T-helper 2 cell (primary cell): Measurements from ENCODE around the gene PGBD5.

Source experiments
- DNase-seq, 5 experiments: peaks; one replicate each; pipeline versions ENCODE4 v3.0.0 to v3.0.0-alpha.2; 2012 to 2022

Gene PGBD5

DNA sequence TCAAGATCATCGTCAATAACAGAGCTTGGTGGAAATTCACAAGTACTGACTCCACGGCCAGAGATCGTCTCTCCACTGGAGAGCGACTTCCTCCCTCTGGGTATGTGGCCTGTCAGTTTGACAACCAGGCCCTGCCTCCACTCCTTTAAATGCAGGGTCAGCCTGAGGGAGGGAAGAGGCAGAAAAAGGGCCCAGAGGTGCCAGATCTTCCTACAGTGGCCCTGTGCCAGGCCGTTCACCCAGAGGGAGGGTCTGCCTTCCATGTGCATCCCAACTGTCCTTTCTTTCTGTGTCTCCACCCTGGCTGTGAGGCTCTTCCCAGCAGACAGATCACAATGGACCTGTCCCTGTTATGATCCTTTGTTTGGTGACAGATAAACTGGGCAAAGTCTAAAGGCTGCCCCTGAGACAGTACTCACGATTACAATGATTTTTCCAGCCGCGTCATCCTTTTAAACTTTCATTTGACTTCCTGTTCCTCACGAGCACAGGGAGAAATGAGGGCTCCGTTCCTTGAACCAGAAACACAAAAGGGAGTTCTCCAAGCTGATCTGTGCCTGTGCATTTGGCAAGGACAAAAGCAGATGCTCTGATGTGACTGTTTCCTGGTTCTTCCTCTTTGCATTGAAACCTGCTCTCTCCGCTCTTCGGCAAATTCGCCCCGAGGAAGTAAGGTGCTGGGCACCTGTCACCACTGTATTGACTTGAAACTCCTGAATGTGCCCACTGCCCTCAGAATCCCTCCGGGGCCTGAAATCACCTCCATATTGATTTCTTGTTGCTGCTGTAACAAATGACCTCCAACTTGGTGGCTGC is 126.7 kb downstream of the PGBD5 start:
- no peak for DNase-seq

DNA sequence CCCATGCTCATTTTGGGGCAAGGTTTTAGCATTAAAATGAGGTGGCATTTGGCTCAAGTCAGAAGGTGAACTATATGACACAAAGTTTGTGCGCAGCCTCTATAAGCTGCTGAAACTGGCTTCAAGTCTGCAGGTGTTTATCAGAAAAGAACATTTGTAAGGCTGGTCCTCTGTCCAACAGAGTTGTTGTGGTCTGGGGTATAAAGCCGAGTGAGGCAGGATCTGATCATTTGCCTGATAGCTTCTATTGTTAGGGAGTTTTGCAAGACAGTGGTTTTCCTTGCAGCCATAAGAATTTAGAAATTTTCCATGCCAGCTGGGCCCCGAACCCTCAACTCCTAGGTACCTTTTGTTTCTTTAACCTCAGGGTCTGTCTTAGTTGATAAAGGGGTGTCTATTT is 130.8 kb downstream of the PGBD5 start:
- no peak for DNase-seq

DNA sequence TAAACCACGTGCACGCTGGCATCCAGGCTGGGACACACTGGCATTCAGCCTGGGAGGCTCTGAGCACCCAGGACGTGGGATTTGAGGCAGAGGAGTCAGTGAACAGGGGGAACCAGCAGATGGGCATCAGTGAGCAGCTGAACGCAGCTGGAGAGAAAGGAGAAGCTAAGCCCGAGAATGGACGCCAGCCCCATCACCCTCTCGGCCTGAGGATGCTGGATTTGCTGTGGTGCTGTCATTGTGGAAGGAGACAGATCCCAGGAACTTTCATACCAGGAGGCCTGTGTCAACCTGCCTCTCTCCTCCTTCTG is 132.8 kb downstream of the PGBD5 start:
- DNase-seq = no peak

DNA sequence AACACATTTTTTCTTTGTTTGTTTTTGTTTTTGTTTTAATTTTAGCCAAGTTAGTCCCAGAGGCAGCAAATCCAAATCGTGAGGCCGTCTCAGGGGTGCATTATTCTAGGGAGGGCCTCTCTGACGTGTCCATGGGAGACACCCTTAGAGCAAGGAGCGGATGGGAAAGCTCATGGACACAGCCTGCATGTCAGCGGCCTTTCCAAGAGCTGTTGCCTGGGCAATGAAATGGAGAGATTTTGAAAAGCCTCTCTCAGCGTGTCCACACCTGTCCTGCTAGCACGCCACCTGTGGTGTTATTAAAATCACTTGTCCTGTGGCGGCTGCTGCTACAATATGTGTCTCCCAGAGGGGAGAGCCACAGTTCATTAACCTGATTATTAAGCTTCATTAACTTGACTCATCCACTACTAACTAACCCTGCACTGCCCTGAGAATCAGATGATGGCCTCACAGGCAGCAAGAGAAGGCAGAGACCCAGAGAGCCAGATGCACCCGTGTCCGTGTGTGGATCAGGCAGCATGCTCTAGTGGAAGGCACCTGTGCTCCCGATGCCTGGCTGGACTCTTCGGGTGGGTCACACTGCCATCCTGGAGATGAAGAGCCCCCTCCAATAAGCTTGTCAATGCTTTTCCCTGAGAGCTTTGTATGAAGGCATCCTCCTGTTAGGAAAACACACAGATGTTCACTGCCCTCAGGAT is 133.3 kb downstream of the PGBD5 start:
- no peak for DNase-seq

DNA sequence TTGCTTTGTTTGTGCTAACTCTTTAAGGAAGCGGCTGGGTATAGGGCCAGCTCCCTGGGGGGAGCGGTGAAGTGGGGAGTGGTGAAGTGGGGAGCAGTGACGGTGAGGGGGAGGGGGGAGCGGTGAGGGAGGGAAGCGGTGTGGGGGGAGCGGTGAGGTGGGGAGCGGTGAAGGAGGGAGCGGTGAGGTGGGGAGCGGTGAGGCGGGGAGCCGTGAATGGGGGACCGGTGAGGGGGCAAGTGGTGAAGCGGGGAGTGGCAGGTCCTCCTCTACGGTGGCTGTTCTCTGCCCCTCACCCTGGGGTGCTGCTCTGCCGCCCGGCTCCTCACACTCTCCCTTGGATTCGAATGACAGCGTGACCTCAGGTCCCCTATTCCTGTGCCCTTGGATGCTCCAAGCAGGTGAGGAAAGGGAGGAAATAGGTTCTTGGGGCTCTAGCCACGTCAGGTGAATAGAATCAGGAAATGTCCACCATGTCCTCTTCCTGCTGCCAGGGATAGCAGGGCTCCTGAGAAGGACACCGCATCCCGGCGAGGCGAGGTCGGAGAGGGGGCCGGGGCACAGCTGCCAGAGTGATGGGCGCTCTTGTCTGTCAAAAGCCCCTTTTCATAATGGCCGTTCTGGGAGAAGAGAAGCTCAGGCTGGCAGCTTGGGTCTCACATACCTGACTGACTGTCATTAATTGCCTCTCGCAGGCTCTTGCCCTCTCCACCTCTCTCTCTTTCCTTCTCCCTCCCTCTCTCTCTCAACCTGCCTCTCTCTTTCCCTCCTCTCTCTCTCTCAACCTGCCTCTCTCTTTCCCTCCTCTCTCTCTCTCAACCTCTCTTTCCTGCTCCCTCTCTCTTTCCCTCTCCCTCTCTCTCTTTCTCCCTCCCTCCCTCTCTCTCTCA is 134.2 kb downstream of the PGBD5 start:
- no peak for DNase-seq

DNA sequence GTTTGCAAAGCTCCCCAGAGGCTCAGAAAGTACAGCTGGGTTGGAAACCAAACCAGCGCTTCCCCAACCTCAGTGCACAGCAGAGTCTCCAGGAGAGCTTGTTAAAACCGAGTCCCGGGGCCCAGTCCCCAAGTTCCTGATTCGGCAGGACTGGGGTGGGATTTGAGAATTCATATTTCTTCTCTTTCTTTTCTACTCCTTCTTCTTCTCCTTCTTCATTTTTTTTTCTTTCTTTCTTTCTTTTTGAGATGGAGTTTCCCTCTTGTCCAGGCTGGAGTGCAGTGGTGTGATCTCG is 136.8 kb downstream of the PGBD5 start:
- no peak for DNase-seq

DNA sequence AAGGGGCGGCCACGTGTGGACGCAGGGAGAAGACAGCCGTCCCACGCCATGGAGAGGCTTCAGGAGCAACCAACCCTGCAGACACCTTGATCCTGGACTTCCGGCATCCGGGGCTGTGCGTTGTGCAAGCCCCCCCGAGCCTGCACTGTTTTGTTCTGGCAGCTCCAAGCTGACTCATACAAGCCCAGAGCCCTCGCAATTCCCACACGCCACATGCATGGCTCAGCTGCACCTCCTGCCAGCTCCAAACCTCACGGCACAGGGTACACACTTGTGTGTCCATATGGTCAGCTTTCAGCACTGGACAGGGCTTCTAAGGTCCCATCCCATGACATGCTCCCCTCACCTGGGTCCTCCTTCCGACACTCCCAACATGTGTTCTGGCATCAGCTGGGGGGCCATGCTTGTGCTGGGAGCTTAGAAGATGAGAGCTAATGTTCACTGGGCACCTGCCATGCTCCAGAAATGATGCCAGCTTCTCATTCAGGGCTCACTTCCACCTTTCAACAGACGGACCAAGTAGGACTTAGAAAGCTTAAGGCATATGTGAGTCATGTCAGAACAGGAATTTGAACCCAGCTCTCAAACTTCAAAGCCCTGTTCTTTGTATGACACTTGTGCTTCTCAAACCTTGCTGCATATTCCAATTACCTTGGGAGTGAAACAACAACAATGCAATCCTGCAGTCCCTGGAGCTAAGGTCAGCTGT is 137.3 kb downstream of the PGBD5 start:
- DNase-seq = no peak

DNA sequence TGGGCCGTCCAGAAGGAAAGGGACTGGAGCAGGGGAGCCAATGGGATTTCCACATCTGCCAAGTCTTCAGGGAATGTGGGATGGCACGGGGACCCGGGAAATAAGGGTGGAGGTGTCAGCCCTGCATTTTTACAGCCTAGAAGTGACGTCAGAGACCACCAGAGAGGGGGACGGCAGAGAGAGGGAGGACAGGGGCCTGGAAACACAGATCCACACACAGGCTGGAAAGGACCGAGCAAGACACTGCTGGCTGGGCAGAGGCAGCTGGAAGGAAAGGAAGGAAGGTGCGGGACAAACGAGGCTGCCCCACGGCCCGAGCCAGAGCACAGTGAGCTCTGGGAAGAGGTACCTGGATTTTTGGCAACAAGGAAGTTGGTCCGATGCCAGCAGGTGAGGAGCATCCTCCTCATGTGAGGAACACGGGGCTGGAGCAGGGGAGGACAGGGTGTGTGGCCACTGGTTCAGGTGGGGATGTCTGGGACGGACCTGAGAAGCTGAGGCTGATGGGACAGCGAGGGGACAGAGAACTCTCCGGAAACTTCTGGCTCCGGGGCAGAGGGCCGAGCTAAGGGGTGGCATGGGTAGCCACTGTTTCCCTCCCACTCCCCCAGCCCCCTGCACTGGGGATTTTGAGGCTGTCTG is 138.3 kb downstream of the PGBD5 start:
- no peak for DNase-seq

DNA sequence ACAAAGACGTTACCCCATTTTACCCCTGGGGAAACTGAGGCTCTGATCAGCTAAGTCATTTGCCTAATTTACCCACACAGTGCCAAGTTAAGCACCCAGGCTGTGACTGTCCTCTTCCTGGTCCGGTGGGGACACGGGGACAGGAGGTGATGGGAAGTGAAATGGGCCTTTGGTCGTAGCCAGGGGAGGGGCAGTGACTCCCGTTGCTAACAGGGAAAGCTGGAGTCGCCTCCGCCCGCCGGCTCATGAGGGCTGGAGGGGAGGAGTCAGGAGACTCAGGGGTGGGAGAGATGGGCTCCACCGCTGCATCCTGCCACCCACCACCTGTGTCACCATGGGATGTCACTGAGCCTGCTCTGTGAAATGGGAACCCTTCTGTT is 139.3 kb downstream of the PGBD5 start:
- DNase-seq = no peak

DNA sequence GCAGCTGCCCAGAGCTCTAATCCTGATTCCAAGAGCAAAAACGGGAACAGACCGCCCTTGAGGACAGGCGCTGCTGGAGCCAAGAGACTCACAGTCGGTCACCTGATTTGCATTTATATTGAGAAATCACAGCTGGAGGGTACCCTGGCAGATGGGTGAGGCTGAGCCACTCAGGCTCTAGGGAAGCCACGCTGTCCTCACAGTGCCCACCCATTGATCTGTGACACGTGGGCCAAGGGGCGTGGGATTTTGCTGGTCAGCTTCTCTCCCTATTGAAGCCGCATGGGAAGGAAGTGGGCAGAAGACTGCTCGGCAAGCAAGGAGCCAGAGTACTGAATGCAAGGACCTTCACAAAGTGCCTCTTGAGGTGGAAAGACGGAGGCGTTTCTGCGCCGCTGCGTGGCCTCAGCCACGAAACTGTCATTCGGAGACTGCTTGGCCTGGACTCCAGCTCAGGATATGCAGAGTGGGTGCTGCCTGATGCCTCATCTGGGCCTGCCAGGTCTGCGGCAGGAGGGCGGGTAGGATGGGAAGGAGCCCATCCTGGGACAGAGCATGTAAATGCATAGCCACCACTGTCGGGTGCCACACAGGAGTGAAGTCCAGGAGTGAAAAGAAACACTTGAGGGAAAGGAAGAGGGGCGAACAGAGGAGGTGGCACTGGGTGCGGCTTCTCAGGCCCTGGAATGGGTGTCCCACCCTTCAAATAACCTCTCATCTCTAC is 139.8 kb downstream of the PGBD5 start:
- no peak for DNase-seq

DNA sequence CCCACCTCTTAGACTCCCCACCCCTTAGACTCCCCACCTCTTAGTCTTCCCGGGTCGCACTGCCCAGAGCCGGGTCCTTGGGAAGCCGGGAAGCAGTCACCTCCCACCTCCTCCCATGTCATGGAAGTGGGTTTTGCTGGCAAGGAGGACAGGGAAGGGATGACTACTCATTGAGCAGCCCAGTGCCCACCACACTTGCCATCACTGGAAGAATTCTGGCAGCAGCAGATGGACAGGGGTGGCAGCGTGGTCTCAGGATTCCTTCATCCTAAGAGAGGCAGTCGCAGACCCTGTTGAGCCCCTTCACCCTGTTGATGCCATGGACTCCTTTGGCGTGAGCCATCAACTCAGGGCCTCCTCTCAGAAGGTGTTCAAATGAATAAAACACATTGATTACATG is 140.8 kb downstream of the PGBD5 start:
- DNase-seq = no peak

DNA sequence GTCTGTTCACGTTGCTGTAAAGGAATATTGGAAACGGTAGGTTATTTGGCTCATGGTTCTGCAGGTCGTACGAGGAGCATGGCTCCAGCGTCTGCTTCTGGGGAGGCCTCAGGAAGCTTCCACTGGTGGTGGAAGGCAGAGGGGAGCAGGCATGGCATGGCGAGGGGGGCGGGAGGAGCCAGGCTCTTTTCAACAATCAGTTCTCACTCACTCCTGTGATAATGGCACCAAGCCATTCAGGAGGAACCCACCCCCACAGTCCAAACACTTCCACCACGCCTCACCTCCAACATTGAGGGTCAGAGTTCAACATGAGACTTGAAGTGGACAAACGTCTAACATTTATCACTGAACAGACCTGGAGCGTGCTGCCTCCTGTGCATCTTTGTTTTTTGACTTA is 141.2 kb downstream of the PGBD5 start:
- no peak for DNase-seq

DNA sequence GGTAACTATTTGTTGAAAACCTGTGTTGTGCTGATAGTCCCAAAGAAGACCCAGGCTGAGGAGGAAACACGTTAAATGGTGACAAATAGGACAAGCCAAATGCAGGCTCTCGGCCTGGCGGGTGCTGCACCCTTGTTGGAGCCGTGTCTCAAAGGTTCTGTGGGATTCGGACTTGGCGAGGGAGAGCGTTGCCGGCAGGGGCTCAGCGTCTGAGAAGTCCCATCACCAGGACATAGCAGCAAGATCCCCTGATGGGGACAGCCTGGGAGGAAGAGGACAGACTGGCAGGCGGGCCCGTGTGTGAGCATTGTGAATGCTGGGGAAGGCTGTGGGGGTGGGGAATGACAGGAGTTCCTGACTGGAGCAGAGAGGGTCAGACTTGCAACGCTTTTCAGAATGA is 142.5 kb downstream of the PGBD5 start:
- DNase-seq = no peak

DNA sequence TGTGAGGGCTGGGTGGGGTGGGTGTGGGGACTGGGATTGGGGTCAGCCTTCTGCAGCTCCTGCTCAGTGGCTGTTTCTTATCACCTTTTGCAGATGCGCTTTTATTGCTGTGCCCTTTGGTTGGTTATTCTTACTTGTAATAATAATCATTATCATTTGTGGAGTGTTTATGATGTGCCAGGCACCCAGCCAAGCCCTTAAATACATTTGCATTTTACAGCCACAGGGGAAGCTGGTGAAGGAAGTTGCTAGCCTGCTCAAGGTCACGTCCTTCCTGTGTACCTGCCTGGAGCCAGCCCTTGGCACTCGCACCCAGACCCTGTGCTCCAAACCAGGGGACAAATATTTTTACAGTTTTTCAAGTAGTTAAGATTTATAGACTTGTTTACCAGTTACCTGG is 144.0 kb downstream of the PGBD5 start:
- peak in 1 of 5 experiments; percentile 26 for DNase-seq

DNA sequence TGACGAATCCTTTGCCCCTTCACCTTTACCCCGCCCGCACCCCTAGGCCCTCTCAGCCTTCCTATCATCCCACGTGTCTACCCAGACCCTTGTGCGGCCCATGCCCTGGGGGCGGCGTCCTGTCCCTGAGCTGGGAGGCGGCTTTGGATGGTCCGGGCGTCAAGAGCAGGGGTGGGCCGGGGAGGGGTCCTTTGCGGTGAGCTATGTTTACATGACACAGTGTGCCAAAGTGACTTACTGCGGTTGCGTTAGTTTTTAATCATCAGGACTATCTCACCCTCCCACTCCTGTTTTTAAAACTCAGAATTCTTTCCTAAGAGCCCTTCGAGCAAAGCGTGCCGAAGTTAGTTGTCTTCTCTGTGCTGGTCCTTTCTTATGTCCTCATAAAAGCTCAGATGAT is 144.6 kb downstream of the PGBD5 start:
- DNase-seq = no peak

DNA sequence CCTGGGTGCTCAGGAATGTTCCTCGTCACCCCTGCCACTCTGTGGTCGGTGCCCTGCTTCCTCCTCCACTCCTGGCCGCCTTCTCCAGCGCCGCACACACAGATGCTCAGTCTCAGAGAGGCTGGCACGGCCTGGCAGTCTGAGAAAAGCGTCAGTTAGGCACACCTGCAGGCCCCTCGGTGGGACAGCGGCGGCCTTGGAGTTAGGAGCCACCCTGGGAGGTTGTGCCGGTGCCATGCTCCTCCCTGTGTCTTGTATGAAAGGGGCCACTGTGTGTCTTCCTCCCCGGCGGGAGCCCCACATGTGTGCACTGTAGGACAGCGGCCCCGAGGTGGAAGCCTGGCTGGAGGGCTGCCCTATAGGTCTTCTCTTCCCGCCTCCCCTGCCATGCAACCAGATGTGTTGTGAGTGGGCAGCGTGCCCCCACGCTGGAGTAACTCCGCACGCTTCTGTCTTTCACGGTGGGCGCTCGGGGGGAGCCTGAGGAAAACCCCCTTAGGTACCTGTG is 145.2 kb downstream of the PGBD5 start:
- DNase-seq = no peak

DNA sequence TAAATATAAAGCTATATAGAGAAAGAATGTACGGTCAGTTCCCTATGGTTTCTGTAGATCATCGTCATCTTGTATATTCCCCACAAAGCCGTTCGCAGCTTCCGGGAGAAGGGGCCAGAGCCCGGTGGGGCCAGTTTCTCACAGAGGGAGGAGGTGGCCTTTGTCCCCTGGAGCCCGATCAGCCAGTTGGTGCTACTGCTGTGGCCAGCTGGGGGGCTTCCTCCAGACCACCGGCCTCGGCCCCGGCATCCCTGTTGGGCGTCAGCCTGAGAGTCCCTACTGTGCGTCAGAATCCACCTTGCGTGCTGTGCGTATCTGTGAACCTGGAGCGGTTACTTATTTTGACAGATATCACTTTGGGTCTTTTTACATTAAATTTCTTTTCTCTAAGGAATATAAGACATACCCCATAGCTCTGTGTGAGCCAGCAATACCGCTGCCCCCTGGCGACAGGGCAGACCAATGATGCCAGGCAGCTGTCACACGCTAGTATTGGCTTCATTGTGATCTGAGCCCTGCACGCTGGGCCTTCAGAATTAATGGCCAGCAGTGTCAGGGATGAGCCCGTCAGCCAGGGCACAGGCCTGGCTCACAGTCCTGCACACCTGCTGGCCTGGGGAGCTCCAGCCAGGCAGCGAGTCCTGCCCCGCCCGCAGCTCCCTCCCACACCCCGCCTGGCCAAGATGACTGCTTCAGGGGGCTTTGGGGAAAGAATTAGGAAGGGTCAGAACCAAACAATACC is 145.9 kb downstream of the PGBD5 start:
- DNase-seq = no peak

DNA sequence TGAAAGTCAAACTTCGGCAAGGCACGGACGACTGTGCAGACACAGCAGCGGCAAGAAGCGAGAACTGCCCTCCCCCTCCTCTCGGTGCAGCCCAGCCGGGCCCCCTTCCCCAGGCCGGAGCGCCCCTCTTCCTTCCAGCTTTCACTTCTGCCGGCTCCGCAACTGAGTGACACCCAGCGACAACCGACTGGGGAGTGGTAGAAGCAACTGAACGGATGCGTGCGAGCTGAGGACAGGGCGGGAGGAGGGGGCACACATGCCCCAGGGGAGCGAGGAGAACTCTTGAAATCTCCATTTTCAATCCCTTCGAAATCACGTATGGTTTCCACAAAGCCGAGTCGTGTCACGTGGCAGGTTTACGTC is 146.6 kb downstream of the PGBD5 start:
- no peak for DNase-seq

DNA sequence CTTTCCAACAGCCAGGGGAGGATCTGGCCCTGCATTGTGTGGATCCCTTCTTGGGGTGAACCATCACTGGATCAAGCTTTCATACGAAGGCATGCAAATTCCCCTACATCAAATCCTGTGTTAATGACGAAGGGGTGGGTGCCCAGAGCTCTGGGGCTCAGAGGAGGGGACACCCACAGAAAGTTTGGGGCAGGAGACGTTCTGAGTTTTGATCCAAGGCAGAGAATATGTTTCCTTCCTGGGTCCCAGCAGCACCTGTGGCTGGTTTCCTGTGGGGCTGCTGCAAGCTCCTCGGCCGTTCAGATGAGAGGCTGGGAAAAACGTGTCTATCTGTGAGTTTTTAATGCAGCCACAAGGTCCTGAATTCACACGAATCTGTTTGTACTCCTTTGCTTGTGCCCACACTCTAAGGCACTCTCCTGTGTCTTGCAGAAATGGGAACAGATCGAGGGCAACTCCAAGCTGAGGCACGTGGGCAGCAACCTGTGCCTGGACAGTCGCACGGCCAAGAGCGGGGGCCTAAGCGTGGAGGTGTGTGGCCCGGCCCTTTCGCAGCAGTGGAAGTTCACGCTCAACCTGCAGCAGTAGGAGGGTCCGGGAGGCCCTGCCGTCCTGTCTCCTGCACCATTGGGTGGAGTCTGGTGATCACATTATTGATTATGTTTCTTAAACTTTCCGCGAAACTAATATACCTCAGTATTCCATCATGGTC is 147.1 kb downstream of the PGBD5 start:
- no peak for DNase-seq

DNA sequence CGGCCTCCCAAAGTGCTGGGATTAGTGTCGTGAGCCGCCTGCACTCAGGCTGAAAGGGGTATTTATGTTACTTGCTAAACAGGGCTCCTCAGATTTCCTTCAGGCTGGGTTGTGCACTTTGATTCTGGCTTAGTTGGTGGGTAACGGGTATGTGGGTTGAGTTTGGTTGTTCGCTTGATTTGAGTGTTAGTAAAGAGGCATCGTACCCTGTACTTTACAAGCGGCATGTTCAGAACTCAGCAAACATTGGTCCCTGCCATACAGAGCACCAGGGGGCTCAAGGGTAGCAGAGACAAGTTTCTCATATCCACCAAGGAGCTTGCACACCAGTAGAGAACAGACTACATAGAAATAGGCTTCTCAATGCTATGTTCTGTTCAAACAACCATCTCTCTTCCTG is 147.8 kb downstream of the PGBD5 start:
- no peak for DNase-seq
